K562 (cell line): ENCODE measurements around the gene CEP85L. TPM values are rescaled to one million over a fixed set of nuclear protein-coding genes. Genes with fewer than 3 reads are reported as not detected.

Experiments
- ADNP ChIP-seq: fragments of 200-800 bp; sonication (Bioruptor generic); IDR thresholded peaks from 2 replicates; pipeline ENCODE4 v1.6.1; 2016; ENCODE audit warnings: missing genetic modification characterization, missing compliant biosample characterization
- CREB3 ChIP-seq: fragments of 450-650 bp; conservative IDR thresholded peaks from 2 replicates; pipeline ENCODE4 v1.6.1; 2016; ENCODE audit warnings: missing genetic modification characterization, low read depth, mild to moderate bottlenecking, missing compliant biosample characterization, moderate library complexity
- E2F3 ChIP-seq: fragments of 250-450 bp; sonication (Bioruptor Pico); IDR thresholded peaks from 2 replicates; pipeline ENCODE4 v1.4.0; 2020; ENCODE audit warnings: mild to moderate bottlenecking
- EP300 ChIP-seq: IDR thresholded peaks from 2 replicates; pipeline ENCODE4 v1.6.1; 2012; ENCODE audit warnings: low read length, improper control_type of control experiment
- GTF2E2 ChIP-seq: fragments of 200-800 bp; sonication (Bioruptor generic); IDR thresholded peaks from 2 replicates; pipeline ENCODE4 v1.6.1; 2016; ENCODE audit warnings: missing genetic modification characterization, missing compliant biosample characterization
- JUND ChIP-seq, 2 experiments: IDR thresholded peaks; 2 replicates in 1 of 2; 3 replicates in 1 of 2; pipeline ENCODE4 v1.6.1; 2011; ENCODE audit warnings: borderline replicate concordance in 2 of 2, low read depth in 2 of 2, low read length in 2 of 2, improper control_type of control experiment in 1 of 2, missing biosample characterization in 1 of 2, missing genetic modification characterization in 1 of 2, missing genetic modification reagents in 1 of 2
- POLR3A ChIP-seq: IDR thresholded peaks from 2 replicates; pipeline ENCODE4 v1.6.1; 2011; ENCODE audit warnings: borderline replicate concordance, mild to moderate bottlenecking, moderate library complexity; ENCODE audit not compliant: insufficient read length, insufficient read depth; ENCODE audit errors: extremely low read depth
- PPARD ChIP-seq: fragments of 250-450 bp; sonication (Bioruptor Pico); IDR thresholded peaks from 2 replicates; pipeline ENCODE4 v1.8.0; 2022; ENCODE audit warnings: inconsistent platforms, mild to moderate bottlenecking, moderate library complexity
- SAFB ChIP-seq: fragments of 200-400 bp; formaldehyde crosslinking; IDR thresholded peaks from 2 replicates; pipeline ENCODE4 v1.6.1; 2017; ENCODE audit warnings: low read depth, low read length, borderline replicate concordance
- SAP30 ChIP-seq: fragments of 200-600 bp; sonication (generic); IDR thresholded peaks from 2 replicates; pipeline ENCODE4 v1.6.1; 2012; ENCODE audit warnings: borderline replicate concordance, low read depth, mild to moderate bottlenecking, moderate library complexity, low read length, control low read depth, inconsistent platforms; ENCODE audit not compliant: insufficient read depth, poor library complexity, severe bottlenecking
- SMARCA5 ChIP-seq: fragments of 450-650 bp; IDR thresholded peaks from 2 replicates; pipeline ENCODE4 v1.6.1; 2016
- STAT5A ChIP-seq: IDR thresholded peaks from 2 replicates; pipeline ENCODE4 v1.6.1; 2012; ENCODE audit warnings: low read length, inconsistent platforms, borderline replicate concordance
- TFAP4 ChIP-seq: sonication (generic); formaldehyde crosslinking; IDR thresholded peaks from 2 replicates; pipeline ENCODE4 v1.8.0; 2022; ENCODE audit warnings: missing genetic modification reagents, mild to moderate bottlenecking, moderate library complexity, borderline replicate concordance
- VEZF1 ChIP-seq: fragments of 200-800 bp; sonication (Bioruptor generic); IDR thresholded peaks from 2 replicates; pipeline ENCODE4 v1.6.1; 2017; ENCODE audit warnings: missing genetic modification characterization, missing compliant biosample characterization
- ZNF354B ChIP-seq: fragments of 250-450 bp; sonication (Bioruptor Pico); IDR thresholded peaks from 2 replicates; pipeline ENCODE4 v1.4.0; 2020
- ZNF785 ChIP-seq: fragments of 250-450 bp; sonication (Bioruptor Pico); IDR thresholded peaks from 2 replicates; pipeline ENCODE4 v1.4.0; 2020; ENCODE audit warnings: mild to moderate bottlenecking
- polyA plus RNA-seq, 8 experiments: library from polyadenylated mRNA; depleted of rRNA in 4 of 8; stranded (reverse) in 5 of 8; unstranded in 3 of 8; fragments of >200 nt; fragmentation: Nextera tagmentation in 2 of 8; fragmentation: Illumina TruSeq in 1 of 8; extraction: Ambion mirVana in 2 of 8; extraction: Trizol in 1 of 8; gene quantifications; 2 replicates each; pipeline versions ENCODE4 v1.2.1 to v1.2.3, GENCODE V29; 2011 to 2014; ENCODE audit warnings: inconsistent platforms in 1 of 8, missing spikeins in 1 of 8
- total RNA-seq, 7 experiments: library from RNA; depleted of rRNA in 6 of 7; stranded (reverse); fragments of >200 nt in 6 of 7; fragmentation: Illumina TruSeq in 2 of 7; extraction: Trizol in 2 of 7; gene quantifications; 2 replicates each; pipeline versions ENCODE4 v1.2.1 to v1.2.3, GENCODE V29; 2011 to 2021; ENCODE audit warnings: low replicate concordance in 1 of 7
- TF ChIP-seq, protein P1 (sequence below): sonication (generic); IDR thresholded peaks from 2 replicates; pipeline ENCODE4 v1.6.1; 2016
- TF ChIP-seq, protein P2 (sequence below): IDR thresholded peaks from 2 replicates; pipeline ENCODE4 v1.6.1; 2012; ENCODE audit warnings: low read depth, low read length, improper control_type of control experiment, borderline replicate concordance
- TF ChIP-seq, protein P3 (sequence below): sonication (generic); formaldehyde crosslinking; IDR thresholded peaks from 2 replicates; pipeline ENCODE4 v1.8.0; 2022; ENCODE audit warnings: mild to moderate bottlenecking, missing genetic modification reagents

CEP85L gene
- total and polyA plus RNA-seq, 9 of the 15 experiments (the other 6 are each of a cell fraction or from before 2014, with no cell fraction given), result 4.5 to 15.8 (median 8.3) TPM

- TF ChIP-seq CREB3 (tag), result no peak
- no peak for TF ChIP-seq GTF2E2 (tag)
- TF ChIP-seq SAP30, result no peak
- no peak for TF ChIP-seq PPARD (CRISPR knock-in tag)
- TF ChIP-seq POLR3A, result no peak
- TF ChIP-seq VEZF1, result peak; percentile 27; the same call in 1 of the 2 replicates
- TF ChIP-seq, protein P1, sequence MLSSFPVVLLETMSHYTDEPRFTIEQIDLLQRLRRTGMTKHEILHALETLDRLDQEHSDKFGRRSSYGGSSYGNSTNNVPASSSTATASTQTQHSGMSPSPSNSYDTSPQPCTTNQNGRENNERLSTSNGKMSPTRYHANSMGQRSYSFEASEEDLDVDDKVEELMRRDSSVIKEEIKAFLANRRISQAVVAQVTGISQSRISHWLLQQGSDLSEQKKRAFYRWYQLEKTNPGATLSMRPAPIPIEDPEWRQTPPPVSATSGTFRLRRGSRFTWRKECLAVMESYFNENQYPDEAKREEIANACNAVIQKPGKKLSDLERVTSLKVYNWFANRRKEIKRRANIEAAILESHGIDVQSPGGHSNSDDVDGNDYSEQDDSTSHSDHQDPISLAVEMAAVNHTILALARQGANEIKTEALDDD, result peak; percentile 65; the same call in 1 of the 2 replicates
- peak; percentile 22; the same call in 1 of the 2 replicates for TF ChIP-seq EP300
- no peak for TF ChIP-seq ADNP (tag)
- TF ChIP-seq, protein P2, sequence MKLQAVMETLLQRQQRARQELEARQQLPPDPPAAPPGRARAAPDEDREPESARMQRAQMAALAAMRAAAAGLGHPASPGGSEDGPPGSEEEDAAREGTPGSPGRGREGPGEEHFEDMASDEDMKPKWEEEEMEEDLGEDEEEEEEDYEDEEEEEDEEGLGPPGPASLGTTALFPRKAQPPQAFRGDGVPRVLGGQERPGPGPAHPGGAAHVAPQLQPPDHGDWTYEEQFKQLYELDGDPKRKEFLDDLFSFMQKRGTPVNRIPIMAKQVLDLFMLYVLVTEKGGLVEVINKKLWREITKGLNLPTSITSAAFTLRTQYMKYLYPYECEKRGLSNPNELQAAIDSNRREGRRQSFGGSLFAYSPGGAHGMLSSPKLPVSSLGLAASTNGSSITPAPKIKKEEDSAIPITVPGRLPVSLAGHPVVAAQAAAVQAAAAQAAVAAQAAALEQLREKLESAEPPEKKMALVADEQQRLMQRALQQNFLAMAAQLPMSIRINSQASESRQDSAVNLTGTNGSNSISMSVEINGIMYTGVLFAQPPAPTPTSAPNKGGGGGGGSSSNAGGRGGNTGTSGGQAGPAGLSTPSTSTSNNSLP, result no peak
- TF ChIP-seq E2F3, result no peak
- TF ChIP-seq ZNF354B, result no peak
- no peak for TF ChIP-seq TFAP4 (CRISPR knock-in tag)
- no peak for TF ChIP-seq SMARCA5
- peak; percentile 94 for TF ChIP-seq JUND (IDR thresholded peaks at IDR 0.05; ENCODE audit: borderline replicate concordance, low read depth, low read length)
- peak; percentile 89; the same call in 1 of the 3 replicates for TF ChIP-seq JUND (tag; IDR thresholded peaks at IDR 0.05; ENCODE audit: borderline replicate concordance, low read depth, low read length)
- TF ChIP-seq, protein P3, sequence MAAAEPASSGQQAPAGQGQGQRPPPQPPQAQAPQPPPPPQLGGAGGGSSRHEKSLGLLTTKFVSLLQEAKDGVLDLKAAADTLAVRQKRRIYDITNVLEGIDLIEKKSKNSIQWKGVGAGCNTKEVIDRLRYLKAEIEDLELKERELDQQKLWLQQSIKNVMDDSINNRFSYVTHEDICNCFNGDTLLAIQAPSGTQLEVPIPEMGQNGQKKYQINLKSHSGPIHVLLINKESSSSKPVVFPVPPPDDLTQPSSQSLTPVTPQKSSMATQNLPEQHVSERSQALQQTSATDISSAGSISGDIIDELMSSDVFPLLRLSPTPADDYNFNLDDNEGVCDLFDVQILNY (CRISPR knock-in tag), result no peak
- TF ChIP-seq STAT5A, result no peak
- no peak for TF ChIP-seq SAFB
- no peak for TF ChIP-seq ZNF785 (CRISPR knock-in tag)
Measured at GRCh38 chr6:118581489-118581959, 69.9 kb downstream of the CEP85L start (continued).
